ENCODE data around the gene EML4.
"Not testable (repeated sequence)": the region's sequence is repeated elsewhere in the genome, so short reads cannot be mapped to it uniquely, and the experiment has no call there.

The EML4 gene

DNA sequence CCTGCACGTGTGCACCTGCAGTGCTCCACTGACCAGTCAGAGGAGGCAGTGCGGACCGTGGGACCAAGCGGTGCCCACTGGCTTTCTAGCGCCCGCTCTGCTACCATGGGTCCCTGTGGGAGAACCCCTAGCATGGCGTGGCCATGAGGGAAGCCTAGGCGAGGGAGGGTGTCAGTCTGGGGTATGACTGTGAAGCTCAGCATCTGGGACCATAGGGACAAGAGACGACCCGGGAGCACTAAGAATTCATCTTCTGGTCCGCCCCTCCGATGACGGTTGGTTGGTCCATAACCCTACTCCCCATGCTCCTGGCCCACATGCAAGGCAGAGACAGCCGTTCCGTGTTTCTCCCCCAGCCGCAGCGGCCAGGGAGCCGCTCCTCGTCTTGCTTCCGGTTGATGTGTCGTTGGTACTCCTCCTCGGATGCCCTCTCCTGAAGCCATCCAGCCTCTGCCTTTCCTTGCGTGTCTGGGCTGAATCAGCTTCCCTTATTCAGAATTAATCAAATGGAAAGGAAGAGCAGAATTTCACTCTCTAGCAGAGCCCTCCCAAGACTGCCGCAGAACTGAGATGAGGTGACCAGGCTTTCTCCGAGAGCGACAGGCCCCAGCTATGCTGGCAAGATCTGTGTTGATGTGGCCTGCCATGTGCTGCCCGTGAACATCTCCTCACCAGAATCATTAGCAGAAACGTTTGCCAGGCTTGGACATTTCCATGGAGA, 168.9 kb downstream of the EML4 start:
- no peak for DNase-seq

DNA sequence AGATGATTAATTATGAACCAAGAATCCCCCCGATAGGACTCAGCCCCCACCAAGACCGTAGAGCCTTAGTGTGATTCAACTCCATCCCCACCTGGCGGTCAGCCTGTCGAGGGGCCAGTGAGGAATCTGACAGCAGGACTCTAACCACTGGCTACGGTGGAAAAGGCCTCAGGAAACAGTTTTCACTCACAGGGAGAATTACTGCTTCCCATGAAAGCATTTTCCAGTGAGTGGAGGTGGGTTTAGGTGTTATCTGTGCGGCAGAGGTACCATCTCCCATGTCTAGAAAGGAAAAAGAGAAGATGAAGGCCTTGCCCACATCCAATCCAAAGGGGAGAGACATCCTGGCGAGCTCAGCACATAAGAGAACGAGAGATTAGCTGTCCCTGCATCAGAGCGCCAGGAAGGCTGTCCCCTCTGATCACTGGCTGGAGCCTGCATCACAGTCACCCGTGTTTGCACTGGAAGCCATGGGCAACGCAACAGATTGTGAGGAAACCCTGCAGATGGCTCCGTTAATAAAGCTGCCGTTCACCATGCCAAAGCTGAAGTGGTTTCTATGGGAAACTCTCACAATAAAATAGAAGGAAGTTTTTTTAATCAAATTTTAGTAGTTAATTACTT, 169.5 kb downstream of the EML4 start:
- no peak for DNase-seq

DNA sequence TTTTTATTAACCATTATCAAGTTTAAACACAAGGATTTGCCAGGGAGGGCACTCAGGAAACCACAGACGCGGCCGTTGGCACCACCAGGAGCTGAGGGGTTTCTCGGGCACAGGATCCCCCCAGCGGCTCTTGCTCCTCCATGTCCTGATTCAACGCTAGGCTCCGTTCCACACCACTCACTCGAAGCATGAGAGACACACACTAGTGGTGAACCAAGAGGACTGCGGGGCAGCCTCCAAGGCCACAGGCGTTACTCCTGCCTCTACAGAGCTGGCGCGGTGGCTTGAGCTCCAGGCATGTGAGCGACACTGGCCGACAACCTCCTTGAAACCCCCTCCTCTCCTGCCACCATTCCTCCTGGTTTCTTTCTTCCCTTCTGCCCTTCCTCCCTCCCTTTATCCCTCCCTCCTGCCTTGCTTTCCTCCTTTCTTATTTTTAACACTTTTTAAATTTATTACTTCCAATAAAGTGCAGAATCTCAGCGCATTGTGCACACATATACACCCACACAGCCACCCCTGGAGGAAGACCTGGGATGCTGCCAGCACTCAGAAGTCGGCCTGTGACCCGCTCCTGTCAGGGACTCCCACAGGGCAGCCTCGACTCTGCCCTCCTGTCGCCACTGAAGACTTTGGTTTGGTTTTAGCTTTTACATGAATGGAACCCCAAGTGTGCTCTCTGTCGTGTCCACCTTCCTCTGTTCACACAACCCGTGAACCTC, 170.2 kb downstream of the EML4 start:
- no peak for DNase-seq

GRCh38 chr2:42340045-42340937, 171.1 kb downstream of the EML4 start:
- no peak for DNase-seq

DNA sequence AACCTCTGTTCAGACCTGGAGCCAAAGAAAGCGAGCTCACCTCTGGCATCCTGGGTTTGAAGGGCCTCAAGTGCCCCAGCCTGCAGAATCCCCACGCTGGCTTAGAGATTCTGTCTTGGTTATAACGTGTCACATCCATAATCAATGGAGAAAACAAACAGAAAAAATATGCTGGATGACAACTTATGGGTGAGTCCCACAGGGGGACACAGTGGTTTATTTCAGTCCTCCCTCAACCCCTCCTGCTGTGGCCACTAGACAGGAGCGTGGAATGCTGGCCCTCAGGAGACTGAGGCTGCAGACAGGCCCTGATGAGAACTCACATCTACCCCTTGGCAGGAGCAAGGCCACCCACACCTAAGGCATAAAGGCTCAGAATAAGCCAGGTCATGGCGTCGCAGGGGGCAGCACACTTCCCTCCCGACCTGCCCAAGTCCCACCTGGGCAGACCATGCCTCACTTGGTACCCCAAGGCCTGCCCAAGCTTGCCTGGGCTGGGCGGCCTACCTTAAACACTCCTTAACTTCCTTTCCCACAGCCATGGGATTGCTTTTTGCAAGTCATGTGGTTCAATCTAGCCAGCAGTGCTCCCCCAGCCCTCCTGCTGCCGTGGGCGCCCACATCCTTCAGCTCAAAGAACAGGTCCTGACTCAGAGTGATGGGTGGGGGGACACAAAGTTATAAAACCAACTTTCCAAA, 171.9 kb downstream of the EML4 start:
- DNase-seq: no peak

GRCh38 chr2:42342061-42342794, 173.1 kb downstream of the EML4 start:
- no peak for DNase-seq

DNA sequence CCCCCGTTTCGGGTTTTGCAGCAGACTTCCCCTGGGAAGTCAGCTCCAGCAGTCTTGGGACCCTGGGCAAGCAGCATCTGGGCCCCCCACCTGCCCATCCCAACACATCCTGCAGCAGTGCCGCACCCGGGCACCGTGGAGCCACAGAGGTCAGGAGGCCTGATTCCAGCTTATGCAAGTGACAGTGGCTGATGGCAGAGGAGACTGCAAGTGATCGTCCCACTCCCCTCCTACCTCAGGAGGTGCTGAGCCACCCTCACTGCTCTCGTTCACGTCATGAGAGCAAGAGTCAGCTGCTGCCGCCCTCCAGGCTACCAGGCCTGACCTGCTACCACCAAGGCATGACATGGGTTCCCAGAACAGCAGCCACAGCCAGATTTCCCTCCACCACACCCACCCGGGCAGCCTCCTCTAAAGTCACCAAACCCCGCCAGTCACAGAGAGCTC, 173.7 kb downstream of the EML4 start:
- no peak for DNase-seq

DNA sequence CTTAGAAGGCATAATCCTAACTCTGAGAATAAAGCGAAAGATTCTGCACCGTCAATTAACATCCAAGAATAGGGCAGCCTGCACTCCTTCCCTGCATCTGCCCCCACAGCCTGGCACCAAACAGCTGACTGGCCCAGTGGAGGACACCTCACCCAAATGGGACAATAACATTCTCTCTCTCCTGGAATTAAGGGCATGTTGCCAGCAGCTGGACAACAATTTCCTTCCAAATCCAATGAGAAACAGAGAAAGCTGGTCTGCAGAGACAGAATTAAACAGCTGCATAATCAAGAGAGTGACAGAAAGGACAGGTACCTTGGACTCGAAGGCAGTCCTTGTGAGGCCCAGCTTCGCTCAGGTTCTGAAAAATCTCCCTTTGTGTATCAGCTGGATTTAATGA, 176.8 kb downstream of the EML4 start:
- DNase-seq: no peak

GRCh38 chr2:42346856-42347255, 177.7 kb downstream of the EML4 start:
- not testable (repeated sequence) for DNase-seq

GRCh38 chr2:42347518-42347917, 178.4 kb downstream of the EML4 start:
- DNase-seq: not testable (repeated sequence)

DNA sequence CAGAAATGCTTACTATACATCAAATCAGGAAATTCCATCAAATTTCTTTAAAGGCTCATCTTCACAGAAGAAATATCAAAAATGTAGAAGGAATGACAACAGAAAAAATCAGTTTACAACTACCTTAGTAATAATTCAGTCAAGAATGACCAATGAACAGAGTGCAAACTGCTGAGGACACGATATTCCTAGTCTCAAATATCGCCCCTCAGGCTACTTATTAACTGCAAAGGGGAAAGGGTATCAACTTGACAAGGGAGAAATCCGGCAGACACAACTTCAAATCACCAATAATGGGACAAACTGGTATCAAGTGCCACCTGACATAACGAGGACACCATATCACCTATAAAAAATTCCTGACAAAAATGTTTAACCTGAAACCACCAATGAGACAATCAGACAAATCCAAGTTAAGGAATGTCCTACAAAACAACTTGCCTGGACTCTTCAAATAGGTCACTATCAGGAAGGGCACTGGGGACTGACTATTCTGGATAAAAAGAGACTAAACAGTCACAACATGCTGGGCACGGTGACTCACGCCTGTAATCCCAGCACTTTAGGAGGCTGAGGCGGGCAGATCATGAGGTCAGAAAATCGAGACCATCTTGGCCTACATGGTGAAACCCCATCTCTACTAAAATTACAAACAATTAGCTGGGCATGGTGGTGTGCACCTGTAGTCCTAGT, 179.1 kb downstream of the EML4 start:
- DNase-seq: no peak

- no peak for DNase-seq
Observed at GRCh38 chr2:42350434-42351063, 181.4 kb downstream of the EML4 start.

DNA sequence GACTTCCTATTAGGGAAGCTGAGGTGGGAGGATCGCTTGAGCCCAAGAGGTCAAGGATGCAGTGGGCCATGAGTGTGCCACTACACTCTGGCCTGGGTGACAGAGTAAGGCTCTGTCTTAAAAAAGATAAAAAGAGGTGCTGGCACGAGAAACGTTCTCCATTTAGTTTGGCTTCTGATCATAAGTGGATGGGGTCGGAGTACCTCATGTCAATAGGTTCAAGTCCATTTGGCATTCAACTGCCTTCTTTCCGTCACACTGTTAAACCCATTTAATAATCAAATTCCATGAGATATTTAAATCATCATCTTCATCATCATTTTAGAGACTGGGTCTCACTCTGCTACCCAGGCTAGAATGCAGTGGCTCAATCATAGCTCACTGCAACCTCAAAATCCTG, 182.7 kb downstream of the EML4 start:
- DNase-seq: no peak

DNA sequence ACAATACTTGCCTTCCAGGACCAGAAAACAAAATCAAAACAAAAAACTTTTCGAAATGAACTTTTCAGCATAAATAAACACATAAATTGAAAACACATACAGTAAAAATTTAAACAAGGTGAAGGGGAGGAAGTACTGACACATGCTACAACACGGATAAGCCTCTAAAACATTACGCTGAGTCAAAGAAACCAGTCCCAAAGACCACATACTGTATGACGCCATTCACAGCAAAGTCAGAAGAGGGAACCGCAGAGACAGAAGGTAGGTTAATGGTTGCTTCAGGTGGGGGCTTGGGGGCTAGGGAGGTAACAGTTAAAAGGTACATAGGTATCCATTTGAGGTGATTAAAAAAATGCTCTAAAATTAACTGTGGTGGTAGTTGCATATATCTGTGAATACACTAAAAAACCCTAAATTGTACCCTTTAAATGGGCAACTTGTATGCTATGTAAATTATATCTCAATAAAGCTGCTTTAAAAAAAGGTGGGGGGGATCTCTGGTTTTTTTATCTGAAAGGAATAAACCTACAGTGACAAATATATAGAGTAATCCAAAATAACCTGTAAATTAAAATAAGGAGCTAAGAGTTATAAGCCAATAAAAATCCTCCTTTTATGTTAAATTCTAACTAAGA, 184.8 kb downstream of the EML4 start:
- no peak for DNase-seq

GRCh38 chr2:42359304-42359964, 190.3 kb downstream of the EML4 start:
- DNase-seq: no peak

DNA sequence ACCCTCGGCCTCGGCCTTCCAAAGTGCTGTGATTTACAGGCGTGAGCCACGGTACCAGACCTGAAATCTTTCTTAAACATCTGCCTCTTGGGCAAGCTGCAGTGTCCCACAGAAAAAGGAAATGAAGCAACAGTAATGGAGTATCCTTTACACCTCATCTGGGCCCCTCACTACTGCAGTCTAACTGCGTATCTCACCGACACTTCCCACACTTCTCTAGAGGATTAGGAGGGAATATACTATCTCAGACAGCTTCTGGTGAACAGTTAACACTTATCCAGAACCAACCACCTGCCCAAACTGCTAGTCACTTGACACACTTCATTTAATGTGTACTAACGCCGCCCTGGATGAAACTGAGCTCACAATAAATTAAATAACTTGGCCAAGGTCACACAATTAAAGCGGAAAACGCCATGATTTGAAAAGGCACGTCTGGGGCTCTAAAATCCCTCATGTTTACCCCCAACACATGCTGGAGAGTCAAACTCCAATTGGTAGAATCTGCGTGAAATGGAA, 190.9 kb downstream of the EML4 start:
- DNase-seq: no peak

- DNase-seq: no peak
Observed at GRCh38 chr2:42360493-42360889, 191.3 kb downstream of the EML4 start.

- DNase-seq: peak; percentile 95
Observed at GRCh38 chr2:42360890-42361727, 192.0 kb downstream of the EML4 start, which contains the start of gene COX7A2L. COX7A2L (minus strand) TSS chr2:42361217; CDS start chr2:42361161, 56 bp downstream.
